ENCODE measurements around the gene SERPINI1.

The SERPINI1 gene, protein sequence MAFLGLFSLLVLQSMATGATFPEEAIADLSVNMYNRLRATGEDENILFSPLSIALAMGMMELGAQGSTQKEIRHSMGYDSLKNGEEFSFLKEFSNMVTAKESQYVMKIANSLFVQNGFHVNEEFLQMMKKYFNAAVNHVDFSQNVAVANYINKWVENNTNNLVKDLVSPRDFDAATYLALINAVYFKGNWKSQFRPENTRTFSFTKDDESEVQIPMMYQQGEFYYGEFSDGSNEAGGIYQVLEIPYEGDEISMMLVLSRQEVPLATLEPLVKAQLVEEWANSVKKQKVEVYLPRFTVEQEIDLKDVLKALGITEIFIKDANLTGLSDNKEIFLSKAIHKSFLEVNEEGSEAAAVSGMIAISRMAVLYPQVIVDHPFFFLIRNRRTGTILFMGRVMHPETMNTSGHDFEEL

DNA sequence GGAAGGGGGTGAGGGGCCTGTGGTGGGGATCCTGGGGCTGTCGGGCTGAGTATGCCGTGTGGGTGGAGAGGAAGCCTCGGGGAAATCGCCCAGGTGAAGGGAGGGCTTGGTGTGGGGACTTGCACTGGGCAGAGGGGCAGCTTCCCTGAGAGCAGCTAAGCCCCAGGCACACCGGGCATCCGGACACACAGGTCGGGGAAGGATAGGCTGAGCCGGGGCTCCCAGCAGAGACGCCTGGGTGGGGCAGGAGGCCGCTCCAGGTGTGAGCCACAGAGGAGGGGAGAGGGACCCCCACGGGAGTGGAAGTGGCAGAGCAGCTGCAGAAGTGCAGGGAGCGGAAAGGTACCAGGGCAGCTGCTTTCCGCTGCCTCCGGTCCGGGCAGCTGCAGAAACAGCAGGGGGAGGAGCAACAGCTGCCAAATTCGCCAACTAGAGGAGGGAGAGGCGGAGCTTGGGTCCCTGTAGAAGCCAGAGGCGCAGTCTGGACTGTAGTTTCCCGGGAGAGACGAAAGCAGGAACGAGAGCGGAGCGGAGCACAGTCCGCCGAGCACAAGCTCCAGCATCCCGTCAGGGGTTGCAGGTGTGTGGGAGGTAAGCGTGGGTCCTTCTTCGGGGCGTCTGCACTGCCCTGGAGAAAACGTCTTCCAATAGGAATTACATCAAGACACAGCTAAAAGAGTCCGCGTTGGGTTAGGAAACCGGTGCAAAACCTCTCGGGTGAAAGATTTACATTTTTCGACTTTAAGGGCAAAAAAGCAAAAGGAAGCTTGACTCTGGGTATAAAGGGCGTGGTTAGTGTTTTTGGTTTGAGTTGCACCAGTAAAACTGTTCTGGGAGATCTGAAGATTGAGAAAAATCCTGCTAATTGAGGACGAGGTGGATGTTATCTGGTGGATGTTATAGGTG lies at the start of gene SERPINI1:
SERPINI1 (plus strand) TSS at position 489 of the 906 bp plus-strand sequence. CDS start 53,408 bp downstream, outside the sequence.
- peaks cover 19% of the 10 kb centered on the region for H3K4me1 ChIP-seq (ENCODE audit: control insufficient read depth, insufficient read depth, low read length)
- H3K9ac ChIP-seq (ENCODE audit: low read length) = peak within 1 kb of the TSS; percentile 87
- H3K36me3 ChIP-seq (ENCODE audit: control insufficient read depth, insufficient read depth, low read length, severe bottlenecking) = no peaks in the 10 kb centered on the region
- peak; percentile 96 for DNase-seq (ENCODE audit: low read depth)
- H3K27me3 ChIP-seq (replicated peaks; ENCODE audit: control insufficient read depth, insufficient read depth, low read length) = no peaks in the 10 kb centered on the region
- peak within 1 kb of the TSS; percentile 97 for H3K4me3 ChIP-seq (ENCODE audit: low read length)
- H3K9me3 ChIP-seq (ENCODE audit: control insufficient read depth, low read length) = no peaks in the 10 kb centered on the region

DNA sequence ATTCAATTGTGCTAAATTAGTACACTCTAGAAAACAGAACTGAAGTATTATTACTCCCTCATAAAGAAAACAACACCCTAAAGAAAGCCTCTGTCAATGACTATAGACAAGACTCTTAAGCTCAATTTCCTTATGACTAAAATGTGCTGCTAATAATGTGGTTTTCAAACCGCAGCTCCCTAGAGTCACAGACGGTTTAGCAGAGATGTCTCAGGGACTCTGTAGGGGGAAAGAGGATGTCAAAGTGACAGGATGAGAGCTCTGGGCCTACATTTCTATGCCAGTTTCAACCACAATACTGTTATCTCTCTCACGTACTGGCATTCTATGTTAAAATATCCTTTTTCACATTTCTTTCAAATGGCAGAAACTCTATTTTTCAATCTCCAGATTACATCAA lies 44.2 kb upstream of the SERPINI1 start:
- Histone ChIP-seq H3K4me3 (ENCODE audit: low read length) (no peak overlapping the region), H3K9ac (ENCODE audit: low read length) (no peak overlapping the region), H3K9me3 (ENCODE audit: control insufficient read depth, low read length) (no peaks in the 10 kb centered on the region), H3K36me3 (ENCODE audit: control insufficient read depth, insufficient read depth, low read length, severe bottlenecking) (peaks cover 51% of the 10 kb centered on the region), H3K4me1 (ENCODE audit: control insufficient read depth, insufficient read depth, low read length) (peaks cover 10% of the 10 kb centered on the region), H3K27me3 (replicated peaks; ENCODE audit: control insufficient read depth, insufficient read depth, low read length) (no peaks in the 10 kb centered on the region)
- no peak for DNase-seq (ENCODE audit: low read depth)

DNA sequence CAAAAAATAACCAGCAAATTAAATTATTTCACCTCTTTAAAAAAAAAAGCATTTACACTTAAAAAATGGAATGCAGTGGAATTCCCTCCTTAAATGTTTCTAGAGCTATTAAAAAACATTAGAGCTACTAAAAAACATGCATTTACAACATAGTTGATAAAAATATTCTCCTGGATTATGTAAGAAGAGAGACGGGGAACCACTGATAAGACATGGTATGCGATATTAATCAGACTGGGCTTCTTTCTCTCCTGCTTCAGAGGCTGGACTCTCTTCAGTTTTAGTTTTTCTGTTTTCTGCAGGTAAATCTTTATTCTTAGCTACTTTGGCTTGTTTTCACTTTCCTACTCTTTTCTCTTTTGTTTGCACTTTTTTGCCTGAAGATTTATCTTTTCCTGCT lies 41.4 kb upstream of the SERPINI1 start:
- no peaks in the 10 kb centered on the region for H3K9me3 ChIP-seq (ENCODE audit: control insufficient read depth, low read length)
- DNase-seq (ENCODE audit: low read depth) = no peak
- H3K36me3 ChIP-seq (ENCODE audit: control insufficient read depth, insufficient read depth, low read length, severe bottlenecking) = peaks cover 45% of the 10 kb centered on the region
- H3K4me1 ChIP-seq (ENCODE audit: control insufficient read depth, insufficient read depth, low read length) = peaks cover 10% of the 10 kb centered on the region
- no peaks in the 10 kb centered on the region for H3K27me3 ChIP-seq (replicated peaks; ENCODE audit: control insufficient read depth, insufficient read depth, low read length)
- H3K4me3 ChIP-seq (ENCODE audit: low read length) = no peak overlapping the region
- no peak overlapping the region for H3K9ac ChIP-seq (ENCODE audit: low read length)

- Histone ChIP-seq H3K9ac (ENCODE audit: low read length) (no peak overlapping the region), H3K4me1 (ENCODE audit: control insufficient read depth, insufficient read depth, low read length) (peaks cover 12% of the 10 kb centered on the region), H3K27me3 (replicated peaks; ENCODE audit: control insufficient read depth, insufficient read depth, low read length) (no peaks in the 10 kb centered on the region), H3K36me3 (ENCODE audit: control insufficient read depth, insufficient read depth, low read length, severe bottlenecking) (peaks cover 39% of the 10 kb centered on the region), H3K4me3 (ENCODE audit: low read length) (no peak overlapping the region), H3K9me3 (ENCODE audit: control insufficient read depth, low read length) (no peaks in the 10 kb centered on the region)
- no peak for DNase-seq (ENCODE audit: low read depth)
Observed at GRCh38 chr3:167700046-167700445, 35.5 kb upstream of the SERPINI1 start.

- Histone ChIP-seq H3K36me3 (ENCODE audit: control insufficient read depth, insufficient read depth, low read length, severe bottlenecking) (peaks cover 33% of the 10 kb centered on the region), H3K9ac (ENCODE audit: low read length) (no peak overlapping the region), H3K4me1 (ENCODE audit: control insufficient read depth, insufficient read depth, low read length) (peaks cover 15% of the 10 kb centered on the region), H3K9me3 (ENCODE audit: control insufficient read depth, low read length) (no peaks in the 10 kb centered on the region), H3K27me3 (replicated peaks; ENCODE audit: control insufficient read depth, insufficient read depth, low read length) (no peaks in the 10 kb centered on the region), H3K4me3 (ENCODE audit: low read length) (no peak overlapping the region)
- no peak for DNase-seq (ENCODE audit: low read depth)
Observed at GRCh38 chr3:167700926-167701325, 34.6 kb upstream of the SERPINI1 start.

DNA sequence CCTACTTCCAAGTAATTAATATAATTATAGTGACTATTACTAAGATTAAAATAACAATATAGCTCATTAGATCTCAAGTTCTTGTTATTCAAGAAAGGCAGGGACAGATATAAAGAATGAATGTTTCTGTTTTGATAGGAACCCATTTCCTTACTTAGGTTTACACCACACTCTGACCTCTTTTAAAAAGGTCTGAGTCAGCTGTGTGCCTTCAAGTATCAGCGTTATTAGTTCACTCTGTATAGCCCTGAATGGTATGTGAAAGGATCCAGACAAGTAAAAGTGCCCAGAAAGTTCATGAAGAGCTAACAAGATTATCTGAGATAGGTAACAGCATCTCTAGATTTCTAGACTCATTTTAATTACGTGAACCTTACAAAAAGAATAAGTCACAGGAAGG lies 29.7 kb upstream of the SERPINI1 start:
- no peaks in the 10 kb centered on the region for H3K9me3 ChIP-seq (ENCODE audit: control insufficient read depth, low read length)
- H3K27me3 ChIP-seq (replicated peaks; ENCODE audit: control insufficient read depth, insufficient read depth, low read length) = no peaks in the 10 kb centered on the region
- H3K9ac ChIP-seq (ENCODE audit: low read length) = no peak overlapping the region
- H3K36me3 ChIP-seq (ENCODE audit: control insufficient read depth, insufficient read depth, low read length, severe bottlenecking) = peaks cover 44% of the 10 kb centered on the region
- H3K4me1 ChIP-seq (ENCODE audit: control insufficient read depth, insufficient read depth, low read length) = peaks cover 11% of the 10 kb centered on the region
- no peak for DNase-seq (ENCODE audit: low read depth)
- no peak overlapping the region for H3K4me3 ChIP-seq (ENCODE audit: low read length)

- H3K9ac ChIP-seq (ENCODE audit: low read length) = no peak overlapping the region
- no peak overlapping the region for H3K4me3 ChIP-seq (ENCODE audit: low read length)
- H3K4me1 ChIP-seq (ENCODE audit: control insufficient read depth, insufficient read depth, low read length) = peaks cover 11% of the 10 kb centered on the region
- no peaks in the 10 kb centered on the region for H3K27me3 ChIP-seq (replicated peaks; ENCODE audit: control insufficient read depth, insufficient read depth, low read length)
- H3K9me3 ChIP-seq (ENCODE audit: control insufficient read depth, low read length) = no peaks in the 10 kb centered on the region
- no peak for DNase-seq (ENCODE audit: low read depth)
- H3K36me3 ChIP-seq (ENCODE audit: control insufficient read depth, insufficient read depth, low read length, severe bottlenecking) = peaks cover 32% of the 10 kb centered on the region
Observed at GRCh38 chr3:167709690-167710089, 25.8 kb upstream of the SERPINI1 start.

GRCh38 chr3:167710552-167710951 lies 25.0 kb upstream of the SERPINI1 start:
- no peak for DNase-seq (ENCODE audit: low read depth)
- Histone ChIP-seq H3K9me3 (ENCODE audit: control insufficient read depth, low read length) (no peaks in the 10 kb centered on the region), H3K27me3 (replicated peaks; ENCODE audit: control insufficient read depth, insufficient read depth, low read length) (no peaks in the 10 kb centered on the region), H3K4me3 (ENCODE audit: low read length) (no peak overlapping the region), H3K36me3 (ENCODE audit: control insufficient read depth, insufficient read depth, low read length, severe bottlenecking) (peaks cover 32% of the 10 kb centered on the region), H3K9ac (ENCODE audit: low read length) (no peak overlapping the region), H3K4me1 (ENCODE audit: control insufficient read depth, insufficient read depth, low read length) (peaks cover 5% of the 10 kb centered on the region)

- no peak for DNase-seq (ENCODE audit: low read depth)
- Histone ChIP-seq H3K9ac (ENCODE audit: low read length) (no peak overlapping the region), H3K36me3 (ENCODE audit: control insufficient read depth, insufficient read depth, low read length, severe bottlenecking) (peaks cover 35% of the 10 kb centered on the region), H3K4me1 (ENCODE audit: control insufficient read depth, insufficient read depth, low read length) (no peaks in the 10 kb centered on the region), H3K27me3 (replicated peaks; ENCODE audit: control insufficient read depth, insufficient read depth, low read length) (no peaks in the 10 kb centered on the region), H3K4me3 (ENCODE audit: low read length) (no peak overlapping the region), H3K9me3 (ENCODE audit: control insufficient read depth, low read length) (no peaks in the 10 kb centered on the region)
Observed at GRCh38 chr3:167711439-167711838, 24.1 kb upstream of the SERPINI1 start.

DNA sequence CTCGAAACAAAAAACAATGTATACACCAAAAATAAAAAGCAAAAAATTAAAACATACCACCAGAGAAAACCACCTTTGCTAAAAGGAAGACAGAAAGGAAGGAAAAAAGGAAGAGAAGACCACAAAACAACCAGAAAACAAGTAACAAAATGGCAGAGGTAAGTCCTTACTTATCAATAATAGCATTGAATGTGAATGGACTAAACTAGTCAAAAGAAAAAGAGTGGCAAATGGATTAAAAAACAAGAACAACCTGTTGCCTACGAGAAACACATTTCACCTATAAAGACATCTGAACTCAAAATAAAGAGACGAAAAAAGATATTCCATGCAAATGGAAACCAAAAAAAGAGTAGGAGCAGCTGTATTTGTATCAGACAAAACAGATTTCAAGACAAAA lies 23.1 kb upstream of the SERPINI1 start:
- peaks cover 33% of the 10 kb centered on the region for H3K36me3 ChIP-seq (ENCODE audit: control insufficient read depth, insufficient read depth, low read length, severe bottlenecking)
- H3K9me3 ChIP-seq (ENCODE audit: control insufficient read depth, low read length) = no peaks in the 10 kb centered on the region
- no peak overlapping the region for H3K9ac ChIP-seq (ENCODE audit: low read length)
- H3K27me3 ChIP-seq (replicated peaks; ENCODE audit: control insufficient read depth, insufficient read depth, low read length) = no peaks in the 10 kb centered on the region
- no peak overlapping the region for H3K4me3 ChIP-seq (ENCODE audit: low read length)
- no peaks in the 10 kb centered on the region for H3K4me1 ChIP-seq (ENCODE audit: control insufficient read depth, insufficient read depth, low read length)
- DNase-seq (ENCODE audit: low read depth) = no peak

- Histone ChIP-seq H3K9ac (ENCODE audit: low read length) (no peak overlapping the region), H3K4me3 (ENCODE audit: low read length) (no peak overlapping the region), H3K4me1 (ENCODE audit: control insufficient read depth, insufficient read depth, low read length) (no peaks in the 10 kb centered on the region), H3K36me3 (ENCODE audit: control insufficient read depth, insufficient read depth, low read length, severe bottlenecking) (peaks cover 39% of the 10 kb centered on the region), H3K27me3 (replicated peaks; ENCODE audit: control insufficient read depth, insufficient read depth, low read length) (no peaks in the 10 kb centered on the region), H3K9me3 (ENCODE audit: control insufficient read depth, low read length) (no peaks in the 10 kb centered on the region)
- DNase-seq (ENCODE audit: low read depth) = no peak
Observed at GRCh38 chr3:167714871-167715270, 20.6 kb upstream of the SERPINI1 start.

Measured in adipocyte (in vitro differentiated cells).